Activated T-cell treated with anti-CD3 and anti-CD28 coated beads for 24 hours (primary cell): Measurements from ENCODE around the gene OR2V1.
"Not testable (repeated sequence)": the region's sequence is repeated elsewhere in the genome, so short reads cannot be mapped to it uniquely, and the experiment has no call there.

ENCODE experiments used
- DNase-seq: peaks from one replicate; pipeline ENCODE4 v3.0.0-alpha.2; 2020; ENCODE audit warnings: low read depth

The OR2V1 gene

GRCh38 chr5:181127907-181128626 is 2.9 kb downstream of the OR2V1 start:
- DNase-seq, result no peak

- no peak for DNase-seq
Measured at GRCh38 chr5:181127456-181127855, 3.5 kb downstream of the OR2V1 start.

GRCh38 chr5:181126841-181127240 is 4.1 kb downstream of the OR2V1 start:
- DNase-seq, result no peak

DNA sequence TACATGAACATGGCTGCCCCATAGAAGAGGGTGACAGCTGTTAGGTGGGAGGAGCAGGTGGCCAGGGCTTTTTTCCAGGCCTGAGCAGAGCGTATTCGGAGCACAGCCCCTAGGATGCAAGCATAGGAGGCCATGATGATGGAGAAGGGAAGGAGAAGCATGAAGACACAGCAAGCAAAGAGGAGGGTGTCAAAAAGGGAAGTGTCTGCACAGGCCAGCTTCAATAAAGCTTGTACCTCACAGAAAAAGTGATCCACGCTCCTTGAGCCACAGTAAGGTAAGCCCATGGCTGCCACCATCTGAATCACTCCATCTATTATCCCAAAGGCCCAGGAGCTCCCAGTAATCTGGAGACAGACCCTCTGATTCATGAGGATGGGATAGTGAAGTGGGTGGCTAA is 6.4 kb downstream of the OR2V1 start:
- no peak for DNase-seq

DNA sequence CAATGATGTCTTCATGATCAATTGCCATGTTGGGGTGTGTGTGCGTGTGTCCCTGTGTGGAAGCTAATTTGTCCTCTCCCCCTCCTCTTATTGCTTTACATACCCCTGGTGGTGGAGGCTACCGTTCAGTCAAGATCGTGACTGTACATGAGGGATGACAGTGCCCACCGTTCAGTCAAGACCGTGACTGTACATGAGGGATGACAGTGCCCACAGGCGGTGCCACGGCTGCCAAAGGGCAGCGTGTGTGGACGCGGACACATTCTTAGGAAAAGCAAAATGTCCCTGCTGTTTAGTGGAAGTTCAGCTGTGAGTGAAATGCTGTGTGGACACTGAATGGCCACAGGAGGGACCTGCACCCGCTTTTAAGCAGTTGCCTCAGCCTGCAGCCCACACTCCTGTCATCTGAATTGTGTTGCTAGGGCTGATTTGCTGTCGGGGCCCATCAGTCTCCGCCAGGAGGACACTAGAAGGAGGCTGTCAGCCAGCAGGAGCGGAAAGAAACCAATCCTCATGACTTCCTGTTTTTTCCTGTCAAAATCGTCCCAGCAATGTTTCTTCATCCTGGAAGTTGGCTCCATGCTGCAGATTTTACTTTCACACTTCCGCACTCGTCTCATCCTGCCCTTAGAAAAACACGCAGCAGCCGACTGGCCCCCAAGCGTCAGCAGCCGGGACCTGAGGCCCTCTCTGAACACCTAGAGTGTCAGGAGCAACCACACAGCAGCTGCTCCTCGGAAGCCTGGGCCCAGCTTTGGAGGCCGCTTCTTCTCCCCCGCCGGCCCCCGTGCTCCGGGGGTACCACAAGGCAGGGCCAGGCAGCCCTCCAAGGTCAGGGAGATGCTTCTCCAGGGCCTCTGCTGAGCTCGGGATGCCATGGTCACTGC is 9.1 kb downstream of the OR2V1 start:
- DNase-seq, result no peak

- no peak for DNase-seq
Measured at GRCh38 chr5:181120761-181121160, 10.2 kb downstream of the OR2V1 start.

DNA sequence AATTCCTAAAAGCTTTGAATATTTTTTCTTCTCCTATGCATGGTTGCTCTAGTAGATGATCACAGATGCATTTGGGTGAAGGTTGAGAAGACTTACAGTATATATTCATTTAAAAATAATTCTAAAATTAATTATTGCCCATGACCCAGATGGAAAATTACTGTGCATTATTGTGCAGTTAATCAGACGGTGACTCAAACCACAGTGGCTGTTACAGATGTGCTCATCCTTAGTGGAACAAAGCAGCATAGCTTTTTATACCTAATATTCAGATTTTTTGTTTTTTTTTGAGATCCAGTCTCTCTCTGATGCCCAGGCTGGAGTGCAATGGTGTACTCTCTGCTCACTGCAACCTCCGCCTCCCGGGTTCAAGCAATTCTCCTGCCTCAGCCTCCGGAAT is 10.7 kb downstream of the OR2V1 start:
- no peak for DNase-seq

DNA sequence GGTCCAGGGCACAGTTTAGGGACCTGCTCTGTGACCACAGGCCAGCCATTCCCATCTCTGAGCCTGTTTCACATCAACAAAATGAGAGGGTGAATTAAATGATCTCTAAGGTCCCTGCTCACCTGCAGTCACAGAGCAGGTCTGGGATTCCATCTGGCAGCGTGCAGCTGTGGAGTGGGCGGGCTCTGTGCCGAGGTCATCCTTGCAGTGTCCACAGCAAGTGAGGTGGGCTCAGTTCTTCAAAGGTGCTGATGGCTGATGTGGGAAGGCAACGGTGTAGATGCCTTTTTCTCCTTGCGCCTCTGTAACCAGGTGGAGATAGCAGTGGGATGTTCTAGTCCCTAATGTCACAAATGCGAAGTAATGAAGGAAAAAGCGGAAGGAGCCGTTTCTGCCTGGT is 11.9 kb downstream of the OR2V1 start:
- no peak for DNase-seq

GRCh38 chr5:181118369-181118768 is 12.6 kb downstream of the OR2V1 start:
- DNase-seq, result no peak

DNA sequence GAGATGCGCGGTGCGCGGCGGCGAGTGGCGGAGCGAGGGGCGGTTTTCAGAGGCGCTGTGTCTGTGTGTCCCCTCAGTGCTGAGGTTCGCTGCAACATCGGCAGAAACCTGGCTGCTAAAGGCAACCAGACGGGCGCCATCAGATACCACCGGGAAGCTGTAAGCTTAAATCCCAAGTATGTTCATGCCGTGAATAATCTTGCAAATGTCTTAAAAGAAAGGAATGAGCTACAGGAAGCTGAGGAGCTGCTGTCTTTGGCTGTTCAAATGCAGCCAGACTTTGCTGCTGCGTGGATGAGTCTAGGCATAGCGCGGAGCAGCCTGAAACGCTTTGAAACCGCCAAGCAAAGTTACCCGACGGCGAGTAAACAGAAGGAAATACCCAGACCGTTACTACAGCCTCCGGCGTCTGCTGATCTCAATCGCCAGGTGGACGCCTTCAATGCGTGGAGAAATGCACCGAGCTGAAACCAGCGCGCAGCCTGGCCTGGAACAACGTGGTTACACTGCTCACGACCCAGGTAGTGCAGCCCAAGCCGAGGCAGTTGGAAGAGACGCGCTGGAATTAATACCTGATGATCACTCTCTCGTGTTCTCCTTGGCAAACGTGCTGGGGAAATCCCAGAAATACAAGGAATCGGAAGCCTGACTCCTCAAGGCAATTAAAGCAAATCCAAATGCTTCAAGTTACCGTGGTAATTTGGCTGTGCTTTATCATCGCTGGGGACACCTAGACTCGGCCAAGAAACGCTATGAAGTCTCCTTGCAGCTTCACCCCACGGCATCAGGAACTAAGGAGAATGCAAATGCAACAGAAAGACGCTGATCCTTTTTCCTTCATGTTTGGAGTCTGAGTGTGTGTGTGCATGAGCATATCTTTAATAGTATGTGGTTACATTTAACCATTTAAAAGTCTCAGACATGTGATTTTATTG is 15.9 kb downstream of the OR2V1 start:
- no peak for DNase-seq

DNA sequence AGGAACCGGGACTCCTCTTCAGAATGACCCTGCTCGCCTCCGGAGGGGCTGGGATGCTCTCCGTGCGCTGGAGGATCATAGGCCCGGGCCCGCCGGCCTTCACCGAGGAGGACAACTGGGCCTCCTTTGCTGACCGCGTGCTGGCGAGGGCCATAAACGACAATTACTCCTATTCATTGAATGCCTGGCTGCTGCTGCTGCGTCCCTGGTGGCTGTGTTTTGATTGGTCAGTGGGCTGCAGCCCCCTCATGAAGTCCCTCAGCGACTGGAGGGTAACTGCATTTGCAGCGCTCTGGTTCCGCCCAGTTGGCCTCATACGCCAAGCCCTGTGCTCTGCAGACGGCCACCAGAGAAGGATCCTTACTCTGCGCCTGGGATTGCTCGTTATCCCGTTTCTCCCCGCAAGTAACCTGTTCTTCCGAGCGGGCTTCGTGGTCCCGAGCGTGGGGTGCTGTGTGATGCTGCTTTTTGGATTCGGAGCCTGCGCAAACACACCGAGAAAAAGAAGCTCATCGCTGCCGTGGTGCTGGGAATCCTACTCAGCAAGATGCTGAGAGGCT is 16.6 kb downstream of the OR2V1 start:
- no peak for DNase-seq

- not testable (repeated sequence) for DNase-seq
Measured at GRCh38 chr5:181113572-181113971, 17.4 kb downstream of the OR2V1 start.

DNA sequence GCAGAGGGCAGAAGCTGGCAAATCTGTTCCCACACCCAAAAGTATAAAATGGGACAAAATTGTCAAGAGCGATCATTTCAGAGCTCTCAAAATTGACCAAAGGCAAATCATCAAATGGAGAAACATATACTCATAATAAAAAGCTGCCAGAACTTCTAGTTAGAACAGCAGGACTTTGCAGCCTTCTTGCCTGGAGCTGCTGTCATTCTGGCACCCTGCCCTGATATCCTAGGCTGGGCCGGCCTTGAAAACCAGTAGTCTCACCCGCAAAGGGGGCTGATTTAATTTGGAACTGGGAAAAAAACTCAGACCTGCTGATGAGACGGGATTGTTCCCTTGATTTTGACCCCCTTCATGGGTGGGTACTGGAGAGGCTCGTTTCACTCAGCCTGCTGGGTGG is 18.5 kb downstream of the OR2V1 start:
- DNase-seq, result no peak

DNA sequence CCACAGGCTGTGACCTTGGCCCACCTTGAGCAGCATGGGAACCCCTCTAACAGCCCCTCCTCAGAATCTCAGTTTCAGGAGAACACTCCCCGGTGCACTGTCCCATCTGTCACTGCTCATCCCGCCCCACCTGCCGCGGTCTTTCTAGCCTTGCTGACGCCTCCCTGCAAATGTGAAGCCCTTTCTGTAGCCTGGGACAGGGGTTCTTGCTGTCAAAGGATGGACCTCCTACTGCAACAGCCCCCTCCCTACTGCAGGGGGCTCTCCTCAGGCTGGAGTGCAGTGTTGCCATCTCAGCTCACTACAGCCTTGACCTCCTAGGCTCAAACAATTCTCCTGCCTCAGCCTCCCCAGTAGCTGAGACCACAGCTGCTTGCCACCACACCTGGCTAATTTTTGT is 20.0 kb downstream of the OR2V1 start:
- no peak for DNase-seq

- no peak for DNase-seq
Measured at GRCh38 chr5:181109489-181110013, 21.4 kb downstream of the OR2V1 start.

GRCh38 chr5:181108578-181109165 is 22.3 kb downstream of the OR2V1 start:
- no peak for DNase-seq

GRCh38 chr5:181107699-181108098 is 23.3 kb downstream of the OR2V1 start:
- no peak for DNase-seq

DNA sequence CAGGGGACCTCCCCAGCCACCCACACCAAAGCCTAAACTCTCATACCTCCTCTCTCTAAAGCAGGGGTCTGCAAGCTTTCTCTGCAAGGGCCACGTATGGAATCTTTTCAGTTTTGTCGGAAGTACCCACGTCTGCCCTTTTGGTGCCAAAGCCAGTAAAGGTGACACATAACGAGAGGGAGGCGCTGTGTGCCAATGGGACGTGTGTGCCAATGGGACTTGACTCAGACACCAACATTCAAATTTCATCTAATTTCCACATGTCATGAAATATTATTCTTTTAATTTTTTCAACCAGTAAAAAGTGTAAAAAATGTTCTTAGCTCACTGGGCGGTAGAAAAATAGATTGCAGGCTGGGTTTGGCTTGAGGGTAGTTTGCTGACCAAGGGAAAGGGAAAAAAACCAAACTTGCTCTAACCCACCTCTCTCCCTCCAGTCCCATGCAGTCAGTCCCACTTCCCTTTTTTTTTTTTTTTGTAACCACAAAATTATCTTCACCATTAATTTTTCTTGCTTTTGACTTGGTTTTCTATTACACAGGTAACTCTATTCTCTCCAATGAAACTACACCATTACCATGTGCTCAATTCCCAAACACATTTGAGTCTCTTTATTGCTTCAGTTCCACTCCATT is 25.5 kb downstream of the OR2V1 start:
- no peak for DNase-seq

- DNase-seq, result not testable (repeated sequence)
Measured at GRCh38 chr5:181104606-181105390, 26.2 kb downstream of the OR2V1 start.

- DNase-seq, result not testable (repeated sequence)
Measured at GRCh38 chr5:181104259-181104568, 26.8 kb downstream of the OR2V1 start.
